Measurements from ENCODE around the gene FBXL22.

Gene FBXL22

GRCh38 chr15:63636518-63637061, 39.4 kb downstream of the FBXL22 start:
- no peak for DNase-seq (ENCODE audit: low read depth)
- TF ChIP-seq CTCF (IDR thresholded peaks at IDR 0.05; ENCODE audit: insufficient read depth, low read depth, low read length, missing control alignments): no peak

GRCh38 chr15:63638839-63639238, 41.7 kb downstream of the FBXL22 start:
- DNase-seq (ENCODE audit: low read depth): no peak
- TF ChIP-seq CTCF (IDR thresholded peaks at IDR 0.05; ENCODE audit: insufficient read depth, low read depth, low read length, missing control alignments): no peak
- H3K4me3 ChIP-seq (ENCODE audit: low read depth, low read length): no peak overlapping the region

More at GRCh38 chr15:63636518-63637061, 39.4 kb downstream of the FBXL22 start:
- H3K4me3 ChIP-seq (ENCODE audit: low read depth, low read length): no peak overlapping the region

GRCh38 chr15:63640146-63640545, 43.0 kb downstream of the FBXL22 start:
- TF ChIP-seq CTCF (IDR thresholded peaks at IDR 0.05; ENCODE audit: insufficient read depth, low read depth, low read length, missing control alignments): no peak
- DNase-seq (ENCODE audit: low read depth): no peak
- H3K4me3 ChIP-seq (ENCODE audit: low read depth, low read length): no peak overlapping the region

All from GM12865 (cell line).